Spleen (tissue), 7 donors: ENCODE data around the gene DNAJC4.

Experiments used
- CTCF ChIP-seq, 11 experiments: fragments of 200-600 bp in 7 of 11; fragments of 450-650 bp in 4 of 11; sonication (generic) in 4 of 11; IDR thresholded peaks in 8 of 11; conservative IDR thresholded peaks in 3 of 11; 1 replicate in 7 of 11; 2 replicates in 4 of 11; pipeline versions ENCODE4 v1.4.0 to v1.8.0; 2016 to 2021; ENCODE audit warnings: antibody characterized with exemption in 11 of 11, inconsistent platforms in 4 of 11, mild to moderate bottlenecking in 1 of 11
- POLR2A ChIP-seq, 3 donors: fragments of 450-650 bp; IDR thresholded peaks; one replicate each; pipeline ENCODE4 v1.5.1; 2017; ENCODE audit warnings: antibody characterized with exemption in 3 of 3, mild to moderate bottlenecking in 1 of 3
- donor health status: DM: no; HTN: no; CAD: no; lungs with moderate emphysema.
- donor health status: DM: no; HTN: no; CAD: no.
- donor health status: DM: no; HTN: no; CAD: no.

- TF ChIP-seq CTCF (IDR thresholded peaks at IDR 0.05 in 8 of 11, conservative IDR thresholded peaks at IDR 0.05 in 3 of 11) (peak in 3 of 11 experiments; percentile 23 to 27 (median 25)), POLR2A (IDR thresholded peaks at IDR 0.05) (no peak)
These were observed 23.7 kb upstream of the DNAJC4 start, which contains the start of gene FERMT3 for GRCh38 chr11:64206457-64207255.
